DMS53 (cell line): ENCODE data around the gene ZNF385D.
"Not testable (repeated sequence)": the region's sequence is repeated elsewhere in the genome, so short reads cannot be mapped to it uniquely, and the experiment has no call there.

ENCODE experiments used
- DNase-seq: peaks from one replicate; lab custom pipeline; 2025; lab: John Stamatoyannopoulos, UW

Gene ZNF385D

GRCh38 chr3:21387142-21387826, 363.7 kb downstream of the ZNF385D start:
- DNase-seq: not testable (repeated sequence)

GRCh38 chr3:21378036-21378435, 373.0 kb downstream of the ZNF385D start:
- not testable (repeated sequence) for DNase-seq

- no peak for DNase-seq
Observed at GRCh38 chr3:21377071-21377769, 373.8 kb downstream of the ZNF385D start.

GRCh38 chr3:21372316-21372715, 378.7 kb downstream of the ZNF385D start:
- DNase-seq: no peak
